Activated naive CD4-positive, alpha-beta T cell treated with Interleukin-2 at 50 U/mL for 16 hours (primary cell): ENCODE results near the gene SYNM.

ENCODE experiments used
- DNase-seq: peaks from one replicate; pipeline ENCODE4 v3.0.0-alpha.2; 2020

Gene SYNM

DNA sequence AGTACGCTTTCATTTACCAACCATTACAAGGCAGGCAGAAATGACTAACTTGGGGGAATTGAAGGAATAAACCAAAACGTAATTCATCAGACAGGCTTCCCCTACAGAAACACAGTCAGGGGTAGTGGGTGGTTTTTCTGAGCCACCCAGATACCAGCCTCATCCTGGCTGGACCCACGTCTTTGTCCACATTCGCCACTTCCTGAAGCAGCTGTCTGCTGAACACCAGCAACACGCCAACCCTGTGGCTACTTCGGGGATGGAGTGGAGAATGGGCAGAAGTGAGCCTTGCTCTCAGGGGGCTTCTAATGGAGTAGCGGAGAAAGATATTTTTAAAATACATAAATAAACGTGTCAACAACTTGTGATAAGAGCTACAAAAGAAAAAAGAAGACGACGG is 40.1 kb downstream of the SYNM start:
- DNase-seq: no peak

- DNase-seq: no peak
These were observed 40.9 kb downstream of the SYNM start for GRCh38 chr15:99145778-99146177.

GRCh38 chr15:99146661-99147060 is 41.8 kb downstream of the SYNM start:
- no peak for DNase-seq

- DNase-seq: no peak
These were observed 44.0 kb downstream of the SYNM start for GRCh38 chr15:99148851-99149276.

DNA sequence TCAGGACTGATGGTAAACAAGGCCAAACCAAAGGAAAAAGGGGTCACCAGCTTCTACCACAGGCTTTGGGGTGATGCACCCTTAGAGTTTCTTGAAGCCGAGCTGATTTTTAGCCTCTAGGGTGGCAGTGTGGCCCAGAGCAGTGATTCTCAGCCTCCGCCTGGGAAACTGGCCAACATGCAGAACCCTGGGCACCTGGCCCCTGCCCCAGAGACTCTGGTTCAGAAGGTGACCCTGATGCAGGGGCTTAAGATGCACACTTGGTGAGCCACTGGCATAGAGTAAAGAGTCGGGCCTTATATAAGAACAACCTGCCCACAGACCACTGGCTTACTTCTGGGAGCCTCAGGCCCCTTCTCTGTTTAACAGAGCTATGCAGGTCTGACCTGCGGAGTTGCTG is 44.5 kb downstream of the SYNM start:
- DNase-seq: no peak

- DNase-seq: no peak
These were observed 46.3 kb downstream of the SYNM start for GRCh38 chr15:99151156-99151555.

DNA sequence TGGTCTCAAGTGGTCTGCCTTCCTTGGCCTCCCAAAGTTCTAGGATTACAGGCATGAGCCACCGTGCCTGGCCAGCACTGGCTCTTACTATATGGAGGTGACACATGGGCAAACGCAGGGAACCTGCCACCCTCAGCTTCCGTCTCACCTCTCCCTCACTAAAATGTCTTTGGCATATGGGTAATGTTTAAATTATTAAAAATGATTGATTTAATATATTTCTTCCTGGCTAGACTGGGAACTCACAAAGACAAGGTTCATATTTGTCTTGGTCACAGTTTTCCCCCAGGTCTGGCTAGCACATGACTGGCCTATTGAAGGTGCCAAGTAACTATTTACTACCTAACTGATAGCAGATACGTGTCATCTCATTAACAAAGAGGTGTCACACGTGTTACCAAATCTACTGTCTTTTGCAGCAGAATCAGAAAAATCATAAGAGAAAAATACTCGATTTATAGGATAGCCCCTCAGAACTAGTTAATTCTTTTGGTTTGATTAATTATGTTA is 48.2 kb downstream of the SYNM start:
- no peak for DNase-seq

GRCh38 chr15:99154271-99154670 is 49.4 kb downstream of the SYNM start:
- DNase-seq: no peak

- no peak for DNase-seq
These were observed 51.1 kb downstream of the SYNM start for GRCh38 chr15:99155961-99156443.

DNA sequence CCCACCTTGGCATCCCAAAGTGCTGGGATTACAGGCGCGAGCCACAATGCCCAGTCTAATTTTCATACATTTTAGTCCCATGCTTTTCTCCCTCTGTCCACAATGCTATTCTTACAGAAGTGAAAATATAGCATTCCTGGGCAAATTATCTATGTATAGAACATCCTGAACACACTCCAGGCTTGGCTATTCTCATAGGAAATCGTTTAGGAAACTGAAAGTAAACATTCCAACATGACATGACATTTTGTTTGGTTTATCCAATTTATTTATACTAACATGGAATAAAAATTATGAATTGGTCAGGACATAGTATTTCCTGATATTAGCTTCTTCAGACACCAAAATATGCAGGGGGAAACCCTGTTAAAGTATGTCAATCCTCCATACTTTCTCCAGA is 52.6 kb downstream of the SYNM start:
- no peak for DNase-seq

DNA sequence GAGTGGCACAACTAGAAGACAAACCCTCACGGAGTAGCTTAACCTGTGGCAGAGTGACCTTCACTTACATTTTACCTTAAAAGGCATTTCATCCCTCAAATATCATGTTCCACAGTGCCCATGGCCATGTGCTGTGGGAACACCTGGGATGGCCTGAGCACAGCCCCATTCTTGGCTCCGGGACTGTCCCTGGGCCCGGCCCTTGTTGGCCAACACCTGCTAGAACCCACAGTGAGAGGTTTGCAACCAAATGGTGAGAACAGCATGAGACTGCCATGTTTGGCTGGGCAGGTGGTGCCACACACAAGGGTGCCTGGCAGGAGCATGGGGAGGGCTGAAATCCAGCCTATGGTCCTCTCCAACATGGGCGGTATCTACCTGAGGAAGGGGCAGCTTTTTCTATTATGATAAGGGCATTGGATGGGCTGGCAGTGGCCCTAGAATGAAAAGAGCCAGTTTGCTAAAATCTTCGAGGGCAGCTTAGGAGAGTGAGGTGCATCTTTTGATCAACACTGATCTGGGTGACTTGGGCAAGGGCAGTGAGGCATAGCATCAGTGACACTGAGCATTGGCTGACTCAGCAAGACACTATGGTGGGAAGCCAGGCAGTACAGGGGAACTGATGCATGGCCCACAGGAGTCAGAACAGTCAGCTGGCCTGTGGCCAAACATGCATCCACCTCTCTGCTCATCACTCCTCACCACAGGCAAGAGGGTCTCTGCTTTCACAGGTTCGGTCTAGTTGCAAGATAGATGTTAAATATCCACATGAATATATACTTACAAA is 53.9 kb downstream of the SYNM start:
- DNase-seq: no peak

- no peak for DNase-seq
These were observed 58.6 kb downstream of the SYNM start for GRCh38 chr15:99163271-99164062.

GRCh38 chr15:99164119-99164518 is 59.2 kb downstream of the SYNM start:
- no peak for DNase-seq

GRCh38 chr15:99165020-99165790 is 60.3 kb downstream of the SYNM start:
- DNase-seq: no peak

DNA sequence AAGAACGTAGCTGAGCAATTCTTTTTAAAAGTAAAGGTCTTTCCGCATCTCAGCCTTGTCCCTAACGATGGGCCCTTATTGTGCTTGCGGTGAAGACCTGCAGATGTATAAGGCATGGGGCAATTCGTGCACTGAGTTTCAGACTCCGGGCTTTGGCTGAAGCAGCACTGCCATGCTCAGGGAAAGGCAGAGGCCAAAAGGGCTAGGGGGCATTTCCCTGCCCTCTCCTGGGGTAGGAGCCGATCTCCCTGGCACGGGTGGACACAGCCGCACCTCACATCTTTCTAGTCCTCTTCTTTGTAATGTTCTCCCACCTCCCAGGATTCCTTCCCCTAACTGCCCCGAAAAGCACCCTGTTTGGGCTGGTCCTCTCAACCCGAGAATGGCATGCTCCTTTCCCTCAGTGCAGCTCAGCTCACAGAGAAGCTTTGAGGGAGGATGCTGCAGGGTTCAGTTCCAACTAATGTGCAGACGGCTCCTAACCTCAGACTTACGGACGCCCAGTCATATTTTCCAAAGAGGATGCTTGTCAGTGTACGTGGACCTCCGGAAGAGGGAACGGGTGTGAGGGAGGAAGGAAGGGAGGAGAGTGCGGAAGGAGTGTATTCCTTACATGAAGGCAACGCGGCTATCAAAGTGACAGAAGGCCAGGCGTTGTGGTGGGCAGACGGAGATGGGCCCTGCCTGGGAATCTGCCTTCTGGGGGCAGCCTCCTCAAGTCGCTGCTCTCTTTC is 61.2 kb downstream of the SYNM start:
- DNase-seq: no peak

GRCh38 chr15:99167201-99167600 is 62.3 kb downstream of the SYNM start:
- no peak for DNase-seq

DNA sequence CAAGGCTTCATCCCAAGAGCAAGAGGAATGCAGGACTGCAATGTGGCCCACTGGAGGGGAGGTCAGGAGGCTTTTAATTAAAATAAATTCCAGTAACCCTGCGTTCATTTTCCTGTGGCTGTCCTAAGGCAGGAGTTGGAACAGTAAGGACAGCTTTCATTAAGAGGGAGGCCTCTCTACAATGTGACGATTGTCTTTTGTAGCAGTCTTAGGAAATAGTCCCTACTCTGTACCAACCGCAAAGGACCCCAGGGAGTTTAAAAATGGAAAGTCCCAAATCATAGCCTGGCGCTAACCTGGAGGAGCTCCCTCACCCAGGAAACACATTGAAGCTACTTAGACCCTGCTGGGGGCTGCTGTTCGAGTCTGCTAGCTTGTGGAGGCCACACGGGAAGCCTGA is 62.8 kb downstream of the SYNM start:
- DNase-seq: no peak

- no peak for DNase-seq
These were observed 64.0 kb downstream of the SYNM start for GRCh38 chr15:99168601-99169580.

GRCh38 chr15:99169769-99170311 is 65.0 kb downstream of the SYNM start:
- DNase-seq: no peak

- DNase-seq: no peak
These were observed 65.7 kb downstream of the SYNM start for GRCh38 chr15:99170476-99171065.
